Right atrium auricular region (tissue), 2 donors: ENCODE measurements around the gene CMBL. TPM values are rescaled to one million over a fixed set of nuclear protein-coding genes. Genes with fewer than 3 reads are reported as not detected.
"Not testable (repeated sequence)": the region's sequence is repeated elsewhere in the genome, so short reads cannot be mapped to it uniquely, and the experiment has no call there.

Experiments used
- DNase-seq: peaks from one replicate; pipeline ENCODE4 v3.0.0-alpha.2; 2019; ENCODE audit warnings: low spot score
- H3K27ac ChIP-seq, 2 donors: fragments of 200-600 bp; sonication (generic); 1 replicate in 1 of 2; 2 replicates in 1 of 2; pipeline ENCODE4 v1.5.1; 2016 to 2019
- H3K27me3 ChIP-seq, 2 donors: fragments of 200-600 bp; sonication (generic); one replicate each; pipeline versions ENCODE4 v1.5.1 to v1.6.0; 2017 to 2019
- H3K36me3 ChIP-seq: fragments of 200-600 bp; sonication (generic); one replicate; pipeline ENCODE4 v1.5.1; 2016
- H3K4me1 ChIP-seq, 2 donors: fragments of 200-600 bp; sonication (generic); one replicate each; pipeline versions ENCODE4 v1.5.1 to v1.6.0; 2017 to 2019
- H3K4me3 ChIP-seq, 2 donors: fragments of 200-600 bp; sonication (generic); 1 replicate in 1 of 2; 2 replicates in 1 of 2; pipeline ENCODE4 v1.5.1; 2017 to 2019; ENCODE audit warnings: mild to moderate bottlenecking in 1 of 2, moderate library complexity in 1 of 2
- H3K9me3 ChIP-seq, 2 donors: fragments of 200-600 bp; sonication (generic); one replicate each; pipeline ENCODE4 v1.5.1; 2019
- total RNA-seq, 2 donors: library from RNA; depleted of rRNA; stranded (reverse); fragments of >200 nt; gene quantifications; one replicate each; pipeline ENCODE4 v1.1.0, GENCODE V29; 2016
- TF ChIP-seq, protein P1 (sequence below), 2 donors: fragments of 200-600 bp; sonication (generic); IDR thresholded peaks; one replicate each; pipeline ENCODE4 v1.5.1; 2019; ENCODE audit warnings: antibody characterized with exemption in 2 of 2

CMBL gene
- total RNA-seq, 2 donors from 2014 or later = 5.9 to 20.7 TPM

GRCh38 chr5:10315824-10316509 lies 8.3 kb upstream of the CMBL start:
- no peaks in the 10 kb centered on the region for H3K36me3 ChIP-seq
- H3K27ac ChIP-seq = no peak overlapping the region
- H3K4me1 ChIP-seq = no peaks in the 10 kb centered on the region
- H3K27me3 ChIP-seq = no peaks in the 10 kb centered on the region
- H3K4me3 ChIP-seq = no peak overlapping the region
- no peak for DNase-seq
- H3K9me3 ChIP-seq = no peaks in the 10 kb centered on the region
- TF ChIP-seq, protein P1, sequence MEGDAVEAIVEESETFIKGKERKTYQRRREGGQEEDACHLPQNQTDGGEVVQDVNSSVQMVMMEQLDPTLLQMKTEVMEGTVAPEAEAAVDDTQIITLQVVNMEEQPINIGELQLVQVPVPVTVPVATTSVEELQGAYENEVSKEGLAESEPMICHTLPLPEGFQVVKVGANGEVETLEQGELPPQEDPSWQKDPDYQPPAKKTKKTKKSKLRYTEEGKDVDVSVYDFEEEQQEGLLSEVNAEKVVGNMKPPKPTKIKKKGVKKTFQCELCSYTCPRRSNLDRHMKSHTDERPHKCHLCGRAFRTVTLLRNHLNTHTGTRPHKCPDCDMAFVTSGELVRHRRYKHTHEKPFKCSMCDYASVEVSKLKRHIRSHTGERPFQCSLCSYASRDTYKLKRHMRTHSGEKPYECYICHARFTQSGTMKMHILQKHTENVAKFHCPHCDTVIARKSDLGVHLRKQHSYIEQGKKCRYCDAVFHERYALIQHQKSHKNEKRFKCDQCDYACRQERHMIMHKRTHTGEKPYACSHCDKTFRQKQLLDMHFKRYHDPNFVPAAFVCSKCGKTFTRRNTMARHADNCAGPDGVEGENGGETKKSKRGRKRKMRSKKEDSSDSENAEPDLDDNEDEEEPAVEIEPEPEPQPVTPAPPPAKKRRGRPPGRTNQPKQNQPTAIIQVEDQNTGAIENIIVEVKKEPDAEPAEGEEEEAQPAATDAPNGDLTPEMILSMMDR (IDR thresholded peaks at IDR 0.05) = no peak

- H3K4me1 ChIP-seq = no peaks in the 10 kb centered on the region
- H3K27me3 ChIP-seq = no peaks in the 10 kb centered on the region
- no peak overlapping the region for H3K27ac ChIP-seq
- H3K36me3 ChIP-seq = no peaks in the 10 kb centered on the region
- no peak overlapping the region for H3K4me3 ChIP-seq
- TF ChIP-seq, protein P1 (IDR thresholded peaks at IDR 0.05) = no peak
- H3K9me3 ChIP-seq = no peaks in the 10 kb centered on the region
- DNase-seq = no peak
Measured at GRCh38 chr5:10315201-10315600, 7.5 kb upstream of the CMBL start.

- Histone ChIP-seq H3K9me3 (no peaks in the 10 kb centered on the region), H3K4me1 (peaks cover 0 to 5% of the 10 kb centered on the region in 2 donors), H3K36me3 (no peaks in the 10 kb centered on the region), H3K27ac (no peak overlapping the region), H3K27me3 (no peaks in the 10 kb centered on the region), H3K4me3 (no peak overlapping the region)
- TF ChIP-seq, protein P1 (IDR thresholded peaks at IDR 0.05) = no peak
- no peak for DNase-seq
Measured at GRCh38 chr5:10311595-10312425, 4.1 kb upstream of the CMBL start.

DNA sequence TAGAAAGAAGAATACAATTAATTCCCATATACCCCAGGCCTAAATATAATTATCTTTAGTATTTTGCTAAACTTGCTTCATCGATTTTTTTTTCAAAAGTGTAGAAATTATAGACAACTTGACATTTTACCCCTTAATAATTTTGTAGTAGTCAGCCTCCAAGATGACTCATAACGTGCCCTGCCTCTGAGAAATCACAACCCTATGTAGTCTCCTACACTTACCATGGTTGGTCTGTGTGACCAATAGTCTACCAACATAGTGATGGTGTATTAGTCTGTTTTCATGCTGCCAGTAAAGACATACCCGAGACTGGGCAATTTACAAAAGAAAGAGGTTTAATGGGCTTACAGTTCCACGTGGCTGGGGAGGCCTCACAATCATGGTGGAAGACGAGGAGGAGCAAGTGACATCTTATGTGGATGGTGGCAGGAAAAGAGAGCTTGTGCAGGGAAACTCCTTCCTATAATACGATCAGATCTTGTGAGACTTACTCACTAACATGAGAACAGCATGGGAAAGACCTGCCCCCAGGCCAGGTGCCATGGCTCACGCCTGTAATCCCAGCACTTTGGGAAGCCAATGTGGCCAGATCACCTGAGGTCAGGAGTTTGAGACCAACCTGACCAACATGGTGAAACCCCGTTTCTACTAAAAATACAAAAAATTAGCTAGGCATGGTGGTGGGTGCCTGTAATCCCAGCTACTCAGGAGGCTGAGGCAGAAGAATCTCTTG lies 3.3 kb upstream of the CMBL start:
- not testable (repeated sequence) for DNase-seq, H3K9me3 ChIP-seq, H3K27ac ChIP-seq, H3K4me3 ChIP-seq, H3K36me3 ChIP-seq, H3K27me3 ChIP-seq
- H3K4me1 ChIP-seq = peaks cover 0 to 13% of the 10 kb centered on the region in 2 donors

DNA sequence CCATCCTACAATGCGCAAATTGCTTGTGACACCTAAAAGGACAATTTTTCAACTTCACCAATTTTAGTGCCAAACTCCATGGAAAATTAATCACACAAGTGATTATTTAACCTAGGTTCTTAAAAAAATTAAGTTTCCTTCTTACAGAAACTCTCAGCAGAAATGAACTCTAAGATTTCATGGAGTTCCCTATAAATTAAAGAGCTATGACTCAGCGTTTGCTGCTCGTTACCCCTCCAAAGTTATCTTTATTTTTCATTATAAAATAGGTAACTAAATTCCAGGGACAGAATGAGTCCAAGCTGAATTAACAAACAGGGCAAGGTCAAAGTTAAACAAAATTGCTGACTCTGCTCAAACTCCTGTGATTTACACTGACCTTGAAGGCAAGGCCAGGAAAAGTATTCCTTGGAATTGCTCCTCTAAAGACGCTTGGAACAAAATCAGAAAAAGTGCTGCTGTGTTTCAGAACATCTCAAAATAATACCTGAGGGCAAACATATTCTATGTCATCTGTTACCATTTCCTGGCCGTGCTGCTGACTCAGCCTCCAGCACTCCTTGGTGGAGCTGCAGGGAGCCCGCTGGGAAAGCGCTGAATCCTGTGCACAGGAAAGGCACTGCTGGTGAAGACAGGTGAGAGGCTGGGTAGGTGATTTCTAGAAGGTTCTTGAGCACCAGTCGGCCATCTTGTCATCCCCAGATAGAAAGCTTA lies 2.5 kb upstream of the CMBL start:
- Histone ChIP-seq H3K27ac (no peak overlapping the region), H3K27me3 (no peaks in the 10 kb centered on the region), H3K4me3 (no peak overlapping the region), H3K4me1 (peaks cover 0 to 14% of the 10 kb centered on the region in 2 donors), H3K9me3 (no peaks in the 10 kb centered on the region), H3K36me3 (no peaks in the 10 kb centered on the region)
- TF ChIP-seq, protein P1 (IDR thresholded peaks at IDR 0.05) = no peak
- DNase-seq = no peak
